Activated naive CD4-positive, alpha-beta T cell treated with anti-CD3 and anti-CD28 coated beads for 36 hours (primary cell): ENCODE data around the gene PARP2. TPM values are rescaled to one million over a fixed set of nuclear protein-coding genes. Genes with fewer than 3 reads are reported as not detected.
"Not testable (repeated sequence)": the region's sequence is repeated elsewhere in the genome, so short reads cannot be mapped to it uniquely, and the experiment has no call there.

ENCODE experiments used
- CTCF ChIA-PET: fragments of 350-600 bp; sonication (Branson Sonifier 250); formaldehyde crosslinking; loops from one replicate; lab custom pipeline; 2021; ENCODE audit warnings: antibody characterized with exemption; lab: Charles Lee
- DNase-seq: peaks from one replicate; pipeline ENCODE4 v3.0.0-alpha.2; 2020
- H3K27ac Mint-ChIP-seq: one replicate; pipeline ENCODE4 v1.8.0; 2021; ENCODE audit warnings: mild to moderate bottlenecking, mixed read lengths
- H3K27me3 Mint-ChIP-seq: one replicate; pipeline ENCODE4 v1.8.0; 2021; ENCODE audit warnings: low read depth, mixed read lengths
- H3K36me3 Mint-ChIP-seq: one replicate; pipeline ENCODE4 v1.8.0; 2021; ENCODE audit warnings: low read depth, mixed read lengths
- H3K4me1 Mint-ChIP-seq: one replicate; pipeline ENCODE4 v1.8.0; 2021; ENCODE audit warnings: low read depth, mixed read lengths
- H3K4me3 Mint-ChIP-seq: one replicate; pipeline ENCODE4 v1.8.0; 2021; ENCODE audit warnings: mild to moderate bottlenecking, moderate library complexity, mixed read lengths
- H3K9me3 Mint-ChIP-seq: one replicate; pipeline ENCODE4 v1.8.0; 2021; ENCODE audit warnings: mixed read lengths
- intact Hi-C: fragments of 100-400 bp; cut with micrococcal nuclease; formaldehyde crosslinking; loops from one replicate; pipeline ENCODE4 v1.15.1; 2023
- total RNA-seq, 2 experiments: library from RNA; stranded (reverse); gene quantifications; one replicate each; pipeline ENCODE4 v1.2.3, GENCODE V29; 2021

PARP2 gene
- total RNA-seq, 2 experiments from 2014 or later: 62.5 to 63.5 TPM

DNA sequence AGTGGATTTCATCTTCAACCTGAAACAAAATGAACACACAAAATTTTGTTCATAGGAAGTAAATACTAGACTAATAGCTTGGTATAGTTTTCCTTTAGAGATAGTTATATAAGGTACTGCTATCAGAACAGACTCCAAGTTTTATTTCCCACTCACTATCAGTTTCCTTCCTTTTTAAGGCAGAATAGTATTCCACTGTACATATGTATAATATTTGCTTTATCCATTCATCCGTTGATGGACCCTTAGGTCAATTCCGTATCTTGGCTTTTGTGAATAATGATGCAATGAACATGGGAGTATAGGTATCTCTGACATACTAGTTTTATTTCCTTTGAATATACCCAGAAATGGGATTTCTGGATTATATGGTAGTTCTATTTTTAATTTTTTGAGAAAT lies 14.1 kb upstream of the PARP2 start:
- Mint-ChIP-seq H3K36me3 (peaks cover 32% of the 10 kb centered on the region), H3K9me3 (no peaks in the 10 kb centered on the region), H3K4me3 (no peak overlapping the region), H3K27ac (no peak overlapping the region), H3K27me3 (no peaks in the 10 kb centered on the region), H3K4me1 (peaks cover 47% of the 10 kb centered on the region)
- no peak for DNase-seq
- intact Hi-C loops: no loop called here
- CTCF ChIA-PET: interaction anchor here (0.6 to 7.0 kb wide), 6 partner anchors 12 to 283 kb away, joined by 3 to 83 read pairs (median 4); partner anchors contain the start of gene PARP2

DNA sequence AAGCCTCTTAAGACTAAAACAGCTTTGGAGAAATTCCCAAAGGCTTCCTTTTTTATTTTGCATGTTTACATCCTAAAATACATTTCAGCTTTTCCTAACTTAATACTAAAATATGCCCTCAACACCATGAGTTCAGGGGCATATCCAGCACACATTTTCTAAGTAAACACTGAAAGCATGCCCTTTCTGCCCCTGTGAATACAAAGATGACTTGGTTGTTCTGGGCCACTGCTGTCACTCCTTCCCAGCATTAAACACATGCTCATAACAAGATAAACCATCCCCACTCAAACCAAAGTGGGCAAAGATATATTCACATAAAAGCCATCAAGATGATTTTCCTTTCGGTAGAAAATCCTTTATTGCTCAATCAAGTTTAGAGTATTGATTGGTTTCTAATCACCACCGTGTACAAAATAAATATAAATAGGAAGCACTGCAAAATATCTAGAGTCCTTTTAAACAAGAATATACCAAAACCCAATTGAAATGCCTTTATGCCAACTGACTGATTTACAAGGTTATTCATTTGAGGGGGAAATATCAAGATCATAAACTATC lies 12.3 kb upstream of the PARP2 start:
- Mint-ChIP-seq H3K4me3 (no peak overlapping the region), H3K27me3 (no peaks in the 10 kb centered on the region), H3K36me3 (peaks cover 25% of the 10 kb centered on the region), H3K27ac (peak overlapping the region; percentile 56), H3K9me3 (no peaks in the 10 kb centered on the region), H3K4me1 (peaks cover 49% of the 10 kb centered on the region)
- no peak for DNase-seq
- intact Hi-C loops: loop anchor here (1.0 to 5.0 kb wide), 2 partner anchors 36 to 82 kb away; partner anchors contain the start of gene TEP1
- CTCF ChIA-PET: interaction anchor here (1.1 to 7.0 kb wide), 2 partner anchors 10 to 292 kb away, joined by 3 to 83 read pairs; partner anchors contain the start of gene PARP2

DNA sequence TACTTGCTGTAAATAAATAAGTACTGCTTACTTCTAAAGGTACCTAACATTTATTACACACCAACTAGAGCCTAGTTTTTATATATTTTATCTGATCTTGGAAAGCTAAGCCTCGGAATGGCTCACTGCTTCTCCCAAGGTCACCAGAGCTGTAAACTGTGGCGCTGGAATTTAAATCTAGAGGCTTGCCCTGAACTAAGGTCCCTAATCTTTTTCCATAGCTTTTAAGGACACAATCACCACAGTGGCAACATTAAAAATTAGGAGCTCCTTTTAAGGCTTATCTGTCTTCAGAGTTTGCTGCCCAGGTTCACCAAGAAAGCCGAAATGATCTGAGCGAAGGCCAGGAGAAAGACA lies 11.0 kb upstream of the PARP2 start:
- peaks cover 43% of the 10 kb centered on the region for H3K4me1 Mint-ChIP-seq

DNA sequence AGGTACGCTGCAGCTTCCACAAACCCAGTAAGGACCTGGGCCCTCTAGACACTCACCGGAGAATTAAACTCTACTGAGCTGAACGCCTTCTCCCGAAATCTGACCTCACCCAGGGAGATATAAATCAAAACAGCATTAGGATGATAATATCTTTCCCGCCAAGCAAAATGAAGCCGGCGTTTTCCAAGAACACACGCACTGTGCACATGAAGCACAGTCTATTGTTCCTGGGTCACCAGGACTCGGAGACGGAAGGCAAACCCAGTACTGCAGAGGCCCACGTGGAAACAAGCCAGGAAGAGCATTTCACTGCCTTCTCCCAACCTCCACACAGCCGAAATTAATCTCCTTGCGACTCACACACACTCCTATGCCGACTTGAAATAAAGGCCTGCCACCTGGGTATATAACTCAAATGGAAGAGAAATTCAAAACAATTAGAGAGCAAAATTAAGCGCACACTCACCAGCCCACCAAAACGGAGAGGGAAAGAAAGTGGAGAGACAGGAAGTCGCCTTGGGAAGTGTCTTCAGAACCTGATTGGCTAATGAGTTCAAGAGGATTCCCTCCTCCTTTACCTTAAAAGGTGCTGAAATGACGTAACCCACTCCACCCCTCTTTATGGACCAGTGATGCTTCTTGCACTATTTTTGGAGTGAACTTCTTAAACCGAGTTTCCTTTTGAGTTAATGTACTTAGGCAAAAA lies 10.5 kb upstream of the PARP2 start, which contains the start of gene CCNB1IP1:
Gene CCNB1IP1 (minus strand): TSS at position 492 of the 706 bp plus-strand sequence. CDS start 16,756 bp downstream, outside the sequence.
- Mint-ChIP-seq H3K36me3 (peaks cover 12% of the 10 kb centered on the region), H3K27me3 (no peaks in the 10 kb centered on the region), H3K4me3 (peak within 1 kb of the TSS; percentile 90), H3K4me1 (peaks cover 38% of the 10 kb centered on the region), H3K27ac (peak within 1 kb of the TSS; percentile 92), H3K9me3 (no peaks in the 10 kb centered on the region)
- peak; percentile 71 for DNase-seq
- CTCF ChIA-PET: interaction anchor here (1.0 to 2.7 kb wide), 7 partner anchors 9 to 280 kb away, joined by 3 to 24 read pairs (median 4); partner anchors contain the start of genes APEX1, OSGEP, PARP2 and PIP4P1
- intact Hi-C loops: loop anchor here (1.0 to 5.0 kb wide), 8 partner anchors 10 to 638 kb away; partner anchors contain the start of genes APEX1, PARP2 and TTC5

More for the DNA sequence above, 11.0 kb upstream of the PARP2 start:
- H3K9me3 Mint-ChIP-seq: no peaks in the 10 kb centered on the region
- H3K27ac Mint-ChIP-seq: peak overlapping the region; percentile 92
- CTCF ChIA-PET: interaction anchor here (1.0 to 2.7 kb wide), 4 partner anchors 11 to 281 kb away, joined by 3 to 24 read pairs (median 4); partner anchors contain the start of genes PARP2 and PIP4P1
- H3K27me3 Mint-ChIP-seq: no peaks in the 10 kb centered on the region
- no peak for DNase-seq
- peak overlapping the region; percentile 90 for H3K4me3 Mint-ChIP-seq
- intact Hi-C loops: loop anchor here (2.0 to 5.0 kb wide), 3 partner anchors 28 to 638 kb away; partner anchors contain the start of gene TTC5
- peaks cover 16% of the 10 kb centered on the region for H3K36me3 Mint-ChIP-seq

DNA sequence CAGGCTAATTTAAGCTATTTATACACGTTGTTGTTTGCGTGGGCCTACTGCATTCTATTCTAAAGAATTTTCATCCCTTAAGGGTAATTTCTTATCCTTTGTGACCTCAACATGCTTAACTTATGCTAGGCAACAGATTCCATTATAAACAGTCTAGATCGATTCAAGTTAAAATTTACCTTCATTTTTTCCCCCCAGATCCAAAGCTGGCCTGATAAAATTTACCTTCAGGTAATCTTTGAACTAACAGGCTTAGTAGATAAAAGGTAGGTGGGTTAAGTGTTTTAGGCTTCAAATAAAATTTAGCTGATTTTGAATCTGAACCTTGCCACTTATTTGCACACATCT lies 10.0 kb upstream of the PARP2 start:
- intact Hi-C loops: loop anchor here (1.0 to 5.0 kb wide), 8 partner anchors 10 to 637 kb away; partner anchors contain the start of genes APEX1, PARP2 and TTC5
- DNase-seq: no peak
- CTCF ChIA-PET: interaction anchor here (0.9 to 2.7 kb wide), 6 partner anchors 8 to 364 kb away, joined by 3 to 24 read pairs (median 4); partner anchors contain the start of genes APEX1, OSGEP, PARP2 and PIP4P1
- peaks cover 12% of the 10 kb centered on the region for H3K36me3 Mint-ChIP-seq
- no peaks in the 10 kb centered on the region for H3K9me3 Mint-ChIP-seq
- H3K4me3 Mint-ChIP-seq: peak overlapping the region; percentile 90
- H3K27me3 Mint-ChIP-seq: no peaks in the 10 kb centered on the region
- peak overlapping the region; percentile 92 for H3K27ac Mint-ChIP-seq
- peaks cover 34% of the 10 kb centered on the region for H3K4me1 Mint-ChIP-seq

DNA sequence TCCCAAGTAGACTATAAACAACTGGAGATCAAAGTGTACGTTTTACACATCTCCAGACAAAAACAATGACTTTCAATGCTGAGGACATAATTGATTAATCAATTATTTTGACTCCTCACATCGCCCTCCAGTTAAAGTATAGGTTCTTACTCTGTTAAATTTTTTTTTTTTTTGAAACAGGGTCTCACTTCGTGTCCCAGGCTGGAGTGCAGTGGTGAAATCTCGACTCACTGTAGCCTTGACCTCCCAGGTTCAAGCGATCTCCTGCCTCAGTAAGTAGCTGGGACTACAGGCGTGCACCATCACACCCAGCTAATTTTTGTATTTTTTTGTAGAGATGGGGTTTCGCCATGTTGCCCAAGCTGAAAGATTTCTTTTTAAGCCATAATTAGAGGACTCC lies 9.4 kb upstream of the PARP2 start:
- Mint-ChIP-seq H3K36me3 (peaks cover 12% of the 10 kb centered on the region), H3K27me3 (no peaks in the 10 kb centered on the region), H3K27ac (no peak overlapping the region), H3K4me1 (peaks cover 30% of the 10 kb centered on the region), H3K9me3 (no peaks in the 10 kb centered on the region), H3K4me3 (no peak overlapping the region)
- CTCF ChIA-PET: interaction anchor here (0.6 to 2.7 kb wide), 7 partner anchors 8 to 363 kb away, joined by 3 to 24 read pairs (median 4); partner anchors contain the start of genes APEX1, OSGEP, PARP2 and PIP4P1
- intact Hi-C loops: loop anchor here (5.0 kb wide), 1 partner anchor 33 kb away; no protein-coding TSS in a partner anchor
- no peak for DNase-seq

DNA sequence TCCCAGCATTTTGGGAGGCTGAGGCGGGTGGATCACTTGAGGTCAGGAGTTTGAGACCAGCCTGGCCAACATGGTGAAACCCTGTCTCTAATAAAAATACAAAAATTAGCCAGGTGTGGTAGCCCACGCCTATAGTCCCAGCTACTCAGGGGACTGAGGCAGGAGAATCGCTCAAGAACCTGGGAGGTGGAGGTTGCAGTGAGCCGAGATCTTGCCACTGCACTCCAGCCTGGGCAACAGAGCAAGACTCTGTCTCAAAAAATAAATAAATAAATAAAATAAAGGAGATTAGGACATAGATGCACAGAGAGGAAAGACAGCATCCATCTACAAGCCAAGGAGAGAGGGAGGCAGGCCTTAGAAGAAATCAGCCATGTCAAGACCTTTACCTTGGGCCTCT lies 2.4 kb upstream of the PARP2 start:
- DNase-seq, intact Hi-C loops, H3K4me3 Mint-ChIP-seq, H3K27me3 Mint-ChIP-seq, H3K27ac Mint-ChIP-seq, H3K9me3 Mint-ChIP-seq: not testable (repeated sequence)
- peaks cover 19% of the 10 kb centered on the region for H3K4me1 Mint-ChIP-seq
- CTCF ChIA-PET: interaction anchor here (2.0 to 8.4 kb wide), 3 partner anchors 13 to 268 kb away, joined by 15 to 83 read pairs (median 28); no protein-coding TSS in a partner anchor
- H3K36me3 Mint-ChIP-seq: peaks cover 13% of the 10 kb centered on the region

DNA sequence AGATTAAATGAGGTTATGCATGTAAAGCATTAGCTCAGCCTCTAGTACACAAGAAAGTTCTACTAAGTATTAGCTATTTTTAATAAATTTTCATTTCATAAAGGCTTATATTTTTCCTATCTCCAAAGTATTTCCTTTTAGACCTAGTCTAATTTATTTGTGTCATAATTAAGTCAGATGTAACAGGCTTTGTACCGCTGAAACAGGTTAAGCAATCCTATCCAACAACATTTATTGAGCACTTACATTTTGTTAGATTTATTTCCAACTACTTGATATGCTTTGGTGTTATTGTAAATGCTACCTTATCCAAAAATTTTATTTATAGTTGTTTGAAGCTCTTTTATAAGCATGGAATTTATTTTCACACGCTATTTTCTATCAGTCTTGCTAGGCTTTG lies 1.8 kb upstream of the PARP2 start:
- H3K27ac Mint-ChIP-seq: no peak overlapping the region
- H3K4me1 Mint-ChIP-seq: peaks cover 19% of the 10 kb centered on the region
- peaks cover 17% of the 10 kb centered on the region for H3K36me3 Mint-ChIP-seq
- intact Hi-C loops: no loop called here
- peaks cover 2% of the 10 kb centered on the region for H3K27me3 Mint-ChIP-seq
- H3K4me3 Mint-ChIP-seq: no peak overlapping the region
- CTCF ChIA-PET: interaction anchor here (0.7 to 8.4 kb wide), 5 partner anchors 8 to 267 kb away, joined by 3 to 83 read pairs (median 15); partner anchors contain the start of gene CCNB1IP1
- no peak for DNase-seq
- H3K9me3 Mint-ChIP-seq: no peaks in the 10 kb centered on the region

DNA sequence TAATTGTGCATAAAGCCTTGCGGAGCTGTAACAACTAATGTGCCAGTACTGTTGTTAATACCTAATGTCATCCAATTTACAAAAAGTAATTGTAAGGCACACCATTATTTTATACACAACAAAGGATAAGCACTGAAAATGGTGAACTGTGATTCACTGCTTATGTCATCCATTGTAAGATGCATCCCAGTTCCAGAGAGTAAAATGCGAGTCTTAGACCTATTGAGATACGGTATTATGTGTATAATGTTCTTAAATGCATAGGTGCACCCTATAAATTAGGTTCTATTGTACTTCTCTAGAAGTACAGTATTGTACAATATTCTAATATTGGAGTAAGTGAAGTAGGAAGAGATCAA lies 406 bp downstream of the PARP2 start:
- peak overlapping the region; percentile 95 for H3K27ac Mint-ChIP-seq

DNA sequence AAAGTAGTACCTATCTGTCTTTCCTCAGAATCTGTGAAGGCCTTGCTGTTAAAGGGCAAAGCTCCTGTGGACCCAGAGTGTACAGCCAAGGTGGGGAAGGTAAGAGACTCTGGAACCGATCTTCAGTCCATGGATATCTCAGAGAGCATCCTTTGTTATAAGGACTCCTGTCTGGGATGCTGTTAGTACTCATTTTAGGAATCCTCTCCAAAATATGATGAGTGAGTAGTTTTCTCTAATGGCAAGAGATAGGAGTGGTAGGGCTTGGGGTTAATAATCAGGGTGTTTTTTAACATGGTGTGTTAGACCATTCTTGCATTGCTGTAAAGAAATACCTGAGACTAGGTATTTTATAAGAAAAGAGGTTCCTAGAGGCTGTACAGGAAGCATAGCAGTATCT lies 1.9 kb downstream of the PARP2 start:
- Mint-ChIP-seq H3K4me1 (peaks cover 21% of the 10 kb centered on the region), H3K27ac (peak overlapping the region; percentile 20), H3K9me3 (no peaks in the 10 kb centered on the region), H3K27me3 (peaks cover 2% of the 10 kb centered on the region), H3K36me3 (peaks cover 35% of the 10 kb centered on the region), H3K4me3 (no peak overlapping the region)
- intact Hi-C loops: no loop called here
- DNase-seq: no peak
- CTCF ChIA-PET: interaction anchor here (8.4 kb wide), 1 partner anchor 17 kb away, joined by 83 read pairs; no protein-coding TSS in a partner anchor

More for the DNA sequence above, 406 bp downstream of the PARP2 start:
- peaks cover 26% of the 10 kb centered on the region for H3K36me3 Mint-ChIP-seq
- peak overlapping the region; percentile 96 for H3K4me3 Mint-ChIP-seq
- H3K27me3 Mint-ChIP-seq: peaks cover 2% of the 10 kb centered on the region
- intact Hi-C loops: loop anchor here (1.0 kb wide), 10 partner anchors 11 to 338 kb away; partner anchors contain the start of genes APEX1, CCNB1IP1, PIP4P1 and PNP
- H3K4me1 Mint-ChIP-seq: peaks cover 19% of the 10 kb centered on the region
- CTCF ChIA-PET: interaction anchor here (0.5 to 8.4 kb wide), 12 partner anchors 8 to 265 kb away, joined by 4 to 83 read pairs (median 4); partner anchors contain the start of genes APEX1, CCNB1IP1, OSGEP and PIP4P1
- H3K9me3 Mint-ChIP-seq: no peaks in the 10 kb centered on the region
- no peak for DNase-seq

DNA sequence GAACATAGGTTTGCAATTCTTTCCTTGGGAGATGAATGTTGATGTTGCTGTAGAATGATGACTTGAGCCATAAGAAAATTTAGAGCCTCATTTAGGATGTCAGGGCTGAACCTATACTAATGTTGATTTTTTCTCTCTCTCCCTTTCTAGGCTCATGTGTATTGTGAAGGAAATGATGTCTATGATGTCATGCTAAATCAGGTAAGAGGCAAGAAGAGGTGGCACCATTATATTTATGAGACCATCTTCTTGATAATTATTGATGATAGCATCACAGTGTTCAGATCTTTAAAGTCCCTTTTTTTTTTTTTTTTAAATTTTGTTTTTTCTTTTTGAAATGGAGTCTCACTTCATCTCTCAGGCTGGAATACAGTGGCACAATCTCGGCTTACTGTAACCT lies 3.3 kb downstream of the PARP2 start:
- peaks cover 2% of the 10 kb centered on the region for H3K27me3 Mint-ChIP-seq
- no peaks in the 10 kb centered on the region for H3K9me3 Mint-ChIP-seq
- H3K36me3 Mint-ChIP-seq: peaks cover 43% of the 10 kb centered on the region
- H3K4me1 Mint-ChIP-seq: peaks cover 19% of the 10 kb centered on the region
- CTCF ChIA-PET: no interaction called here
- H3K4me3 Mint-ChIP-seq: no peak overlapping the region
- no peak overlapping the region for H3K27ac Mint-ChIP-seq
- intact Hi-C loops: no loop called here
- DNase-seq: no peak
